Bronchial epithelial cell (primary cell): Measurements from ENCODE around the gene WFDC12. TPM values are rescaled to one million over a fixed set of nuclear protein-coding genes. Genes with fewer than 3 reads are reported as not detected.
A peak's percentile ranks its signal among the peaks of the same experiment; 100 is the strongest.

Experiments
- DNase-seq: peaks from one replicate; pipeline ENCODE4 v3.0.0-alpha.2; 2010; ENCODE audit warnings: low read depth
- FAIRE-seq: peaks from 2 replicates; lab custom pipeline; 2011; peaks lifted over from hg19 to GRCh38; lab: Jason Lieb, UNC
- H3K27me3 ChIP-seq: 2 replicates; pipeline ENCODE4 v1.5.1; 2011; ENCODE audit warnings: low read length; ENCODE audit not compliant: control insufficient read depth, insufficient read depth
- H3K36me3 ChIP-seq: 2 replicates; pipeline ENCODE4 v1.5.1; 2011; ENCODE audit warnings: low read length; ENCODE audit not compliant: control insufficient read depth, insufficient read depth
- H3K4me3 ChIP-seq: 2 replicates; pipeline ENCODE4 v1.5.1; 2011; ENCODE audit warnings: mild to moderate bottlenecking, low read depth, low read length, control low read depth
- total RNA-seq: library from RNA; depleted of rRNA; stranded (reverse); fragments of >200 nt; gene quantifications from 2 replicates; pipeline ENCODE4 v1.2.1, GENCODE V29; 2014
- TF ChIP-seq, protein P1 (sequence below): IDR thresholded peaks from 2 replicates; pipeline ENCODE4 v1.5.1; 2011; ENCODE audit warnings: mild to moderate bottlenecking, moderate library complexity, low read length, control low read depth, inconsistent platforms; ENCODE audit not compliant: insufficient read depth, severe bottlenecking

WFDC12 gene
- total RNA-seq, 1 donor from 2014 or later = not detected

DNA sequence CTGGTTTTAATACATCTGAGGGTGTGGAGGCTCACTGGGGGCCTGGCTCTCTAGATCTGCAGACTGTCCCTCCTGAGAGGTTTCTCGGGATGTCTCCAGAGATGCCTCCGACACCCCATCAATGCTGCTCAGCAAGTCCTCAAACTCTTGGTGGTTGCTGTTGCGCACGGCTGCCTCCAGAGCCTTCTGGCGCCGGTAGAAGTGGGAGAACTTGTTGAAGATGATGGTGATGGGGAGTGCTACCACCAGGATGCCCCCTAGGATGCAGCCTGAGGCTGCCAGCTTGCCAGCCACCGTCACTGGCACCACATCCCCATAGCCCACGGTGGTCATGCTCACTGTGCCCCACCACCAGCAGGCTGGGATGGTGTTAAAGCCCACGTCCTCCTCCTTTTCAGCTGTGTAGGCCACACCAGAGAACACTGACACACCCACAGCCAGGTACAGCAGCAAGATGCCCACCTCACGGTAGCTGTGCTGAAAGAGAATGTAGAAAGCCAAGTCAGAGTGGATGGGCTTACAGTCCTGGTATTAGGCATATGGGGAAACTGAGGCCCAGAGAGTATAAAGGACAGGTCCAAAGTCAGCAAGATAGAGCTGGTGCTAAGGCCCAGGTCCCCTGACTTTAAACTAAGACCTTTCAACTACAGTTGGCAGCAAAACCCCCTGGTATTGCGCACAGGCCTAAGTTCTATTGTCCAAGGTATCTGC lies 29.2 kb downstream of the WFDC12 start:
- TF ChIP-seq, protein P1, sequence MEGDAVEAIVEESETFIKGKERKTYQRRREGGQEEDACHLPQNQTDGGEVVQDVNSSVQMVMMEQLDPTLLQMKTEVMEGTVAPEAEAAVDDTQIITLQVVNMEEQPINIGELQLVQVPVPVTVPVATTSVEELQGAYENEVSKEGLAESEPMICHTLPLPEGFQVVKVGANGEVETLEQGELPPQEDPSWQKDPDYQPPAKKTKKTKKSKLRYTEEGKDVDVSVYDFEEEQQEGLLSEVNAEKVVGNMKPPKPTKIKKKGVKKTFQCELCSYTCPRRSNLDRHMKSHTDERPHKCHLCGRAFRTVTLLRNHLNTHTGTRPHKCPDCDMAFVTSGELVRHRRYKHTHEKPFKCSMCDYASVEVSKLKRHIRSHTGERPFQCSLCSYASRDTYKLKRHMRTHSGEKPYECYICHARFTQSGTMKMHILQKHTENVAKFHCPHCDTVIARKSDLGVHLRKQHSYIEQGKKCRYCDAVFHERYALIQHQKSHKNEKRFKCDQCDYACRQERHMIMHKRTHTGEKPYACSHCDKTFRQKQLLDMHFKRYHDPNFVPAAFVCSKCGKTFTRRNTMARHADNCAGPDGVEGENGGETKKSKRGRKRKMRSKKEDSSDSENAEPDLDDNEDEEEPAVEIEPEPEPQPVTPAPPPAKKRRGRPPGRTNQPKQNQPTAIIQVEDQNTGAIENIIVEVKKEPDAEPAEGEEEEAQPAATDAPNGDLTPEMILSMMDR = no peak
- no peaks in the 10 kb centered on the region for H3K36me3 ChIP-seq
- DNase-seq (no peak), FAIRE-seq (no peak)
- no peak overlapping the region for H3K4me3 ChIP-seq
- H3K27me3 ChIP-seq = peaks cover 10% of the 10 kb centered on the region

DNA sequence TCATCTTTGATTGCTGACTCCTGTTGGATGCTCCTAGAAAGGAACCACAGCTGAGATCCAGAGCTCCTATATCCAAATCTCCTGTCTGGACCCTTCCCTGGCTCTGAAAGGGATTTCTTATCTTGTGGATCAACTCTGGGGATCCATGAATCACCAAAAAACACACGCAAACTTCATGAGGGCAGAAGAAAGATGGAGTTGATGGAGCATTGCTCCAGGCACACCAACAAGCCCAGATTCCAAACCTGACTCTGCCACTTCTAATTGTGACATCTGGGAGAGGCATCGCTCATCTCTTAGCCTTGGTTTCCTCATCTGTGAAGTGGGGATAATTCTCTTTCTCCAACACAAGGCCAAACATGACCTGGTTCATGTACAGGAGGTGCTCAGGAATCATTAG lies 30.1 kb downstream of the WFDC12 start:
- Histone ChIP-seq H3K4me3 (no peak overlapping the region), H3K36me3 (no peaks in the 10 kb centered on the region), H3K27me3 (peaks cover 10% of the 10 kb centered on the region)
- no peak for FAIRE-seq
- no peak for DNase-seq
- TF ChIP-seq, protein P1 = no peak

DNA sequence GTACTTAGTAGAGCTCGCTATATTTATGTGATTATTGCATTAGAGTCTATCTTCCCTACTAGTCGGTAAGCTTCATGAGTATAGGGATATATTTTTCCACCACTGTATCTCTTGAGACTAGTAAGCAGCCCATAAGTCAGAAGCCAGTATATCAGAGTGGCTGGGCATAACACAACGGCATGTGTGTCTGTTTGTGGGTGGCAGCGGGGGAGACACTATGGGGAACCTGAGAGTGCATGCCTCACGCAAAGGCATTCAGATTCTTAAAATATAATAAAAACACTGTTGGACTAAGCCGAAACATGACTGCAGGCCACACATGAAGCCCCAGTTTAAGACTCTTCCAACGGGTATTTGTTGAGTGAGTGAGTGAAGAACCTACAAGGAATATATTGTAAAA lies 31.4 kb downstream of the WFDC12 start:
- Histone ChIP-seq H3K4me3 (no peak overlapping the region), H3K27me3 (peaks cover 4% of the 10 kb centered on the region), H3K36me3 (no peaks in the 10 kb centered on the region)
- DNase-seq = no peak
- TF ChIP-seq, protein P1 = no peak
- FAIRE-seq = no peak

DNA sequence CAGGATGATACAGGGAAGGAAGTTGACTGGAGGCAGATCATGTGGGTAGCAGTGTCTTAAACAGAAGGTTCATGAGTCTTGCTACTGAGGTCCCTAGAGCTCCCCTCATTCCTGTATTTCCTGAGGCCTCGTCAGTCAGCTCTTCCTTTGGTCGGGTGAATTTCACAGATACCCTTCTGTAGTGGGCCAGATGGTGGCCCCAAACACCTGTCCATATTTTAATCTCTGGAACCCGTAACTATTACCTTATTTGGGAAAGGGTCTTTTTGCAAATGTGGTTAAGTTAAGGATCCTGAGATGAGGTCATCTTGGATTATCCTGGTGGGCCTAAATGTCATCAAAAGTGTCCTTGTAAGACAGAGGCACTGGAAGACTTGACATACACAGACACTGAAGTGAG lies 32.9 kb downstream of the WFDC12 start:
- no peaks in the 10 kb centered on the region for H3K27me3 ChIP-seq
- DNase-seq (no peak), FAIRE-seq (no peak)
- H3K4me3 ChIP-seq = no peak overlapping the region
- TF ChIP-seq, protein P1 = no peak
- H3K36me3 ChIP-seq = no peaks in the 10 kb centered on the region

DNA sequence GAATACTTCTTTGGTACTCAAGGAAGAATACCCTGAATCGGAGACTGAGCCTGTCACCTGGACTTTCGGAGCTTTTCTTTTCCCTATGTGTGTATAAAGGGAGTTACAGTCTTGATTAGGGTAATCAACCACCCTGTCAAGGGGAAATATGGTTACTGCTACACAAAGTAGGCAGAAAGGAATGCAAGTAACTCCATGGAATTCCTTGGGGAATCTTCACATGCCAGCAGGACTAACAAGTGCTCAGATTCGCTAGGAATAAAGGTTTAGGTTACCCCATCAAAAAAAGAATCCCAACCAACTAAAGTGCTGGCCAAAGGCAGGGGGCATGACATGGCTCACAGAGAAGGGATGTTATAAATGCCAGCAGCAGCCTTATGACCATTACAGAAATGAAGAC lies 33.8 kb downstream of the WFDC12 start:
- no peak for FAIRE-seq
- Histone ChIP-seq H3K4me3 (no peak overlapping the region), H3K27me3 (no peaks in the 10 kb centered on the region), H3K36me3 (no peaks in the 10 kb centered on the region)
- TF ChIP-seq, protein P1 = no peak
- no peak for DNase-seq

DNA sequence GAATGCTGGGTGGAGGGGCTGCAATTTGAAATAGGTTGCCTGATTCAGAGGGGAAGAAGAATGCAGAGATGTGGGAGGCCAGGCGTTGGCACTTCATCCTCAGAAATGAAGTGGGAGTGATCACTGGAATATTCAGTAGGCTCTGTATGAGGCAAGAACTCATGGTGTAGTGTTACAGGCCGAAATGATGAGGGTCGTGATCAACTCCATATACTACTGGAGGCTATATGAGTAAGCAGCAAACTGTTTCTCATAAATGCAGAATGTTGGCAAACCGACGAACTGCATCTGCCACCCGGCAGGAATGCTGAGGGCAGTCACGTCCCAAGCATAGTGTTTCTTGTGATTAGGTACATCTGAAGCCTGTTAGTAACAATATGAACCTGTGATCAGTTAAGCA lies 36.0 kb downstream of the WFDC12 start:
- no peak for FAIRE-seq
- TF ChIP-seq, protein P1 = no peak
- H3K27me3 ChIP-seq = no peaks in the 10 kb centered on the region
- H3K4me3 ChIP-seq = no peak overlapping the region
- H3K36me3 ChIP-seq = no peaks in the 10 kb centered on the region
- DNase-seq = peak; percentile 92
